Raji (cell line): ENCODE results near the gene KIRREL1.

Source experiments
- POLR2A ChIP-seq: IDR thresholded peaks from 2 replicates; pipeline ENCODE4 v1.6.1; 2011; ENCODE audit warnings: low read depth, low read length, control low read depth; ENCODE audit not compliant: insufficient read depth

The KIRREL1 gene

DNA sequence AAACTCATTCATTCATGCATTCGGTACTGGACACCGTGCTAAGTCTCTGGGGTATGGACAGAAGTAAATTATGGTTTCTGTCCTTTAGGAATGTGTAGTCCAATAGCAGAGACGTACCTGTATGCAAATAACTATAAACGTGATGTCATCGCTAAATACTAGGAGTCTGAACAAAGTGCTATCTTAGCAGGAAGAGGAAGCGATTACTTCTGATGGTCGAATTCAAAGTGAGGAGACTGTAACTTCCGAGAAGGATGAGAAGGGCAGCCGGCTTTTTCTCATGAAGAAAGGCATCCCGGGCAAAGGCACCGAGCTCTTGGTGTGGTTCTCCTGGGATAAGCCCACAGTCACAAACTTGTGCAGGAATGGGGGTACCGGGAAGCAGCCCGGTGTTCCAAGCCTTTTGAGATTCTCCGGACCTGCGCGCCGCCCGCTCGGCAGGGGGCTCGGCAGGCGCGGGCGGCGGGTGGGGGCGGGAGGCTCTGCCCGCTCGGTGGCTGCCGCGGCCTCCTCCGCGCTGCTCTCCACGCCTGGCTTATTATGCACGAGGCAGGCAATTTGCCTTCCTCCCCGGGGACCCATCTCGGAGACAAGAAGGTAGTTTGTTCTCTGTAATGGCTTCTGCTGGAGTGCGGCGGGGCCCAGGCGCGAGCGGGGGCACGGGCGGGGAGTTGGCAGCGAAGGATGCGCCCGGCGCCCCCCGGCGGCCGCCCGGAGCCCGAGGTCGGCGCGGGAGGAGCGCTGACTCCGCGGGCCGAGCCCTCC is 119.7 kb downstream of the KIRREL1 start:
- no peak for TF ChIP-seq POLR2A

DNA sequence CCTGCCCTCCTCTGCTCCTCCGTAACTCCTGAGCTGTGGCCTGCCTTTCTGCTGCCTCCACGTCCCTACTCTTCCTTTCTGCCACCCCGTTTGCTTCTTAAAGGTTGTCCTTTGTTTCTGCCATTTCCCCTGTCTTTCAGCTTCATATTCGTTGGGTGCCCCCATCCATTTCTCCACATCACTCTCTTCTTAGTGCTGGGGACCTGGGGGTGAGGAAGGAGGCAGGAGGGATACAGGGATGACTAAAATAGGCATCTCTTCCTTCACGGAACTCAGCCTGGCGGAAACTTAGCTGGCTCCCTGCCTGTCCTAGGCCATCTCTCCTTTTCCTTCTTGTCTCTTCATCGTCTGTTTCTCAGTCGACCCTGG is 120.3 kb downstream of the KIRREL1 start:
- TF ChIP-seq POLR2A: no peak

DNA sequence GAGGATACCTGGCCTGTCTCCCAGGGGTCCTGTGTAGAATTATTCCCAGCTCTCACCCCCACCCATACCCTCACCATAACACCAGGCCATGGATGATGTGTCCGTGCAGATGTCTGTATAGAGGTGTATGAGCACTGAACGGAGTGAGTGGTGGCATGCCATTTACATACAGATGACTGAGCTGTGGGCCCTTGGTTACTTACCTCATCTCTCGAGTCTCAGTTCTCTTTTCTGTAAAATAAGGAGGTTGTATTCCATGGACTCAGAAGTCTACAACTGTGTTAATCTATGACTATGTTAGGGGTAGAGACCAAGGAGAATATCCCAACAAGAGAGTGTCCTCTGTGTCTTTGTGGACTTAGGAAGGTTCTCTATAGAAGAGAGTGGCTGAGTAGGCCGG is 121.7 kb downstream of the KIRREL1 start:
- TF ChIP-seq POLR2A: no peak

DNA sequence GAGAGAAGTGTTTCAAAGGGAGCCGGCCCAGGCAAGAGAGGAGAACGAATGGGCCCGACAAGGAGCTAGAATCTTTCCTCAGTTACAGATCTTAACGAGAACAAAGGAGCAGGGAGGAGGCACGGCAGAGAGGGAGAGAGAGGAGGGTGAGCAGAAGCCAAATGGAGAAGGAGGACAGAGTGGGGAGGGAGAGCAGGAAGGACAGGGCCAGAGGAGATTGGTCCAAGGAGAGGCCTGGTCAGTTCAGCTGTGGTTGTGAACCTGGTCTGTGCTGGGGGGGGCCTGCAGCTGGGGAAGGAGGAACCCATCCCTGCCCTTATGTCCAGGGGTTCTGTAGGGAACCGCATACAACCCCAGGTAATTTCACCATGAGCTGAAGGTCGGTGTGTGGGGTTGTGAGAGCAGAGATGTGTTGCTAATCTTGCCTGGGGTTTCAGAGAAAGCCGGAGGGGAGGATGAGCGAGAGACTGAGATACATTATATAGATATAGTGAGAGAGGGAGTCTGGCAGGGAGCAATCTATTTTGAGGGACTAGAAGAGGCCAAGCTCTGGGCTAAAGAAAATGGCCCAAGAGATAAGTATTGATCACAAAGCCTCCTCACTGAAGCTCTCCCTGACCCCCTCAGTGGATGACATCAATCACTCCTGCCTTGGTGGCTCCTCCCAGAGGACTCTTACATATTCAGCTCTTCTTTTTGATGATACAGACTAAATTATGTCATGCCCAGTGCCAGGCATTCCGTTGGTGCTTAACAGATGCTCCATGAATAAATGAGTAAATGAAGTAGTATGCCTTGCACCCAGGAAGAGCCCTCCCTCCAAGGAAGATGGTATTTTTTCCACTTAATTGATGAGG is 123.1 kb downstream of the KIRREL1 start:
- no peak for TF ChIP-seq POLR2A

DNA sequence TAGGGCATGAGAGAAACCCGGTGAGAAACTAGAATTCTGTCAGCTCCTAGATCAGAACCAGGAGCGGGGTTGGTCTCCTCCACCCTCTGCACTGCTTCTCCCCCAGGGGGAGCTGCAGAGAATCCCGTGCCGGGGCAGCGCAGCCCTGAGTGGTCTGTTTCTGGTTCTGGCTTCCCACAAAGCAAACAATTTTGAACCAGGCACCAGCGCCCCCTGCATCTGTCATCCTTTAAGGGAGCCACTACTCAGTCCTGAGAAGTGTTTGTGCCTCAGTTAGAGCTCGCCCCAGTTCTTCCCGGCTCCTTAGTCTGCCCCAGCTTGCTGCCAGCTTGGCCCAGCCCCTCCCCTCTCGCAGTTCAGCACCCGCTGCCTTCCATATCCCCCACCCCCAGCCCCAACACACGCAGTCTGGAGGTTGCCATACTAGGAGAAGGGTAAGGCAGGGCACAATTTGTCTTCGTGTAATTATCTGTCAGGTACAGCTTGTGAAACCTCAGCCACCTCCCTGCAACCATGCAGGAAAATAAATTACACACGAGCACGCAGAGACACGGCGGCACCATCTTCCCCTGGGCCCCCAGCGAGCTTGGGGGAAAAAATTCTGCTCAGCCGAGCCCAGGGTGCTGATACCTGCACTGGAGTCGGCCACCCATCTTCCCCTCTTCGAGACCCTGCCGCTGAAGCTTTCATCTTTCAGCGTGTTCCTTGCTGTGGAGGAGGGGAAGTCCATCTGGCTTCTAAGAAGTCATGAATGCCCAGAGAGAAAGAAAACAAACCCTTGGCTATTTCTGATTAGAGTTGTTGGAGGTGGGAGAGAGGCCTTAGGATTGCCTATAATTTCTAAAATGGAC is 124.6 kb downstream of the KIRREL1 start:
- TF ChIP-seq POLR2A: no peak

DNA sequence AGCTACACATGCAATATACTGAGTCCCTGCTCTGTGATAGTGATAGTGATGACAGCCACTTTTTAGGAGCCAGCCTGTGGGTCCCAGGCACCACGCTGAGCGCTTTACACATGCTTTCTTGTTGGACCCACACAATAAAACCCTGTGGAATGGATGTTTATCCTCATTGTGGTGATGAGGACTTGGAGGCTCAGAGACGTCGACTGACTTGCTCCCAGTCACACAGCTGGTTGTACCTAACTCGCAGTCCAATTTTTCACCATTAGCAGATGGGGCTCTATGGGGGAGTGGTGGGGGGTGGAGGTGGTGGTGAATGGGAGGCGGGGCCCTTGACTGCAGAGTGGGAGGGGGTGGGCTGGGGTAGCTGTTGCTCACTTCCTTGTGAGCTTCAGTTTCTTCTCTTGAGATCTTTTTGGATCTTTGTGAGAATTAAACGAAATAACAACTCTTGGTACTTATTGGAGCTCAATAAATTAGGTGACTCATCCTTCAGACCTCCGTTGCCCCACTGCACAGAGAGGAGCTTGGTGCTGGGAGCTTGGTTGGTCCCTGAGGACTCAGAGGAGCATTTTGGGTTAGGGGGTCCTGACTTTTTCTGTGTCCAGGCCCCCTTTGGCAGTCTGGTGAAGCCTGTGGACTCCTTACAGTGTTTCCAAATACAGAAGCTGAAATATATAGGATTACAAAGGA is 125.4 kb downstream of the KIRREL1 start:
- TF ChIP-seq POLR2A: no peak

DNA sequence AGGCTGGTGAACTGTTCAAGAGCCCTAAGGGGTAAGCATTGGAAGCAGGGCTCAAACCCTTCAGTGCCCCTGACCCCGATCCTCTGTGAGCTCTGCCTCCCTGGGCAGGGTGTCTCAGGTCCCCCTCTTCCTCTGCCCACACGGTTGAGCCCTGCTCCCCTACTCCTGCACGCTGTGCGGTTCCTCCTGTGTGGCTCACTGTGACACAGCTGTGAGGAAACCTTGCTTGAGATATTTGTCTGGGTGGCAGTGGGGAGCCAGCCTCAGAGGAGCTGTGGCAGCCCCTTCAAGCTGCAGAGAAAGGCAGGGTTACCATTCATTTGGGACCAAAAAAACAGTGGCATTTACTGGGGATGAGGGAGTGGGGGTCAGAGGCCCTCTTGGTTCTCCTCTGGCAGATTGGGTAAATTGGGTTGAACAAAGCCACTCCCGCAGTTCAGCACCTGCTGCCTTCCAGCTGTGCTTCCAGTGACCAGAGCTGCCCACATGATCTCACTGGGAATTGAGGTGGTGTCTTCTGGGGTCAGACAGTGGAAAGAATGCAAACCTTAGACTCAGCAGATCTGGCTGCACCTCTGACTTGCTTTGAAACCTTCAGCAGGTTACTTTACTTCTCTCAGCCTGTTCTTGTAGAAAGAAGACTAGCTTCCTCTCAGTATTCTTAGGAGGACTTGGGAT is 126.7 kb downstream of the KIRREL1 start:
- TF ChIP-seq POLR2A: no peak

DNA sequence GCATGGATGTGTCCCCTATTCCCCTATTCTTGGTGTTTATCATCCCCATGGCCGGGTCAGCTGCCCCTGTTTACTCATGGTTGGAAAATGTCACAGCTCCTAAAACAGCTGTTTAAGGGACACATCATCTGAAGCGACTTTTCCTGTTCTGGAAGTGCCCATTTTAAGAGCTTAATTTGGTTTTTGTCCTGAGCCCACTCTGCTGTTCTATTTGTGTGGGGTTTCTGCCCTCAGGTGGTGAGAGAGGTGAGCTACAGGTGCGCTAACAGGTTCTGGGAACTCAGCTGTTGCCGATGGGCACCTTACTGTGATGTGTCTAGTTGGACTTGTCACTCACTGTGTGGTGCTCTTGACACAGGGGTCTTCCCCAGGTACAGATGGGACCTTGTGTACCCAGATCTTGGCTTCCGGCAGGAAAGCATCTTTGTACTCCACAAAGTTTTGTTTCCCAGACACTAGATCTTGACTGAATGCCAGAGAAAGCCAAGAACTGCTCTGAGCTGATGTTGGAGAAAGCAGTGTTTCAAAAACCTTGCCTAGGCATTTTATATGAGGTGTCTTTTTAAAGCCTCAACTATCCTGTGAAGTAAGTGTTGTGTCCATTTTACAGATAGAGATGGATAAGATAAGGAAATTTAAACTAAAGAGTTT is 128.3 kb downstream of the KIRREL1 start:
- no peak for TF ChIP-seq POLR2A

DNA sequence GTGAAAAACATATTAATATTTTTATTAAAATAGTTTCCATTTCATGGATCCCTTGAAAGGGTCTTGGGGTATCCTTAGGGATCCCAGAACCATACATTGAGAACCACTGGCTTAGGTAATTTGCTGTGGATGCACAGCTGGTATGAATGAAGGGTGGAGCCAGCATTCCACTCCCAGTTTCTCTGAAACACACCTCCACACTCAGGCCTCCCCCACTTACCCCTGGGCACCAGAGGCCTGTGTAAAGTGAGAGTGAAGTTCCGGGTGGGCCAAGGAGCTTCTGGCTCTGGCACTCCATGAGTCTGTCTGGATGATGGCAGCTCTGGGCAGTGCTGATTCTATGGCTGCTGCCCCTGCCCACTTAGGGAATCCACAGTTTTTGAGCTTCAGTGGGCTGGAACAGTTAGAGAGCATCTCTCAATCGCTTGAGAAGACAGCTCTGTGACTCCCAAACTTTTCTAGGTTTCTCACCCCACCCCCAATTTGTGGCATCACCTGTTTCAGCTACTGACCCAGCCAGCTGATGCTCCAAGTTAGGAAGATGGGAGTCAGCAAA is 129.5 kb downstream of the KIRREL1 start:
- TF ChIP-seq POLR2A: no peak

DNA sequence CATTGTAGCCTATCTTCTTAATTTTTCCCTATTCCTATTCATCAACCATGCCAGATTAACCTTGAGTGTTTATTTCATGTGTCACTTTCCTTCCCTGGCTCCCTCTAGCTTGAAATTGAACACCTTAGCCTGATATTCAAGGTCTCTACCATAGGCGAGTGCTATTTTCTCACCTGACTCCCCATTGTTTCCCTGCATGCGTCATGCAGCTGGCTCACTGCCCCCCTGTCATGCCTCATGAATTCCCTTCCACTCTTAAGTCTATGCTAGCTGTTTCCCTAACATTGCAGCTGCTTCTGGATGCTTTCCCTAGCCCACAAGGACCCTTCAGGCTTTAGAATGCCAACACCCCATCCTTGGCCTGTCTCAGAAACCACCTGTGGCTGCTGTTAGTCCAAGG is 130.6 kb downstream of the KIRREL1 start:
- TF ChIP-seq POLR2A: no peak

DNA sequence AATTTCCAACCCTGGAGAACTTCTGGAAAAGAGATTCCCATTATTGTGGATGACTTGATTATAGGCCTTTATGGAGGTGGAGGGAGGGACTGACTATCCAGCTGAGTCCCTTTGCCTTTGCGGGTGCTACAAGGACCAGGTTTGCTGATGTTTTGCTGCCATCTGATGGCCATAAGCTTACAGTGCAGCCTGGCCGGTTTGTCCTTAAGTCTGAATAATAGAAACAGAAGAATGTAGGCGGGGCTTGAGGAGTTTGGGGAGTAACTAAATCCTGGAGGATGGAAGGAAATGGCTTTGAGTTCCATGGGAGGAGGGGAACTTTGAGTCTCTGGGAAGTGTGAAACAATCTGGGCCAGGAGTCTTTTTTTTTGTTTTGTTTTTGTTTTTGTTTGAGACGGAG is 131.6 kb downstream of the KIRREL1 start:
- no peak for TF ChIP-seq POLR2A

DNA sequence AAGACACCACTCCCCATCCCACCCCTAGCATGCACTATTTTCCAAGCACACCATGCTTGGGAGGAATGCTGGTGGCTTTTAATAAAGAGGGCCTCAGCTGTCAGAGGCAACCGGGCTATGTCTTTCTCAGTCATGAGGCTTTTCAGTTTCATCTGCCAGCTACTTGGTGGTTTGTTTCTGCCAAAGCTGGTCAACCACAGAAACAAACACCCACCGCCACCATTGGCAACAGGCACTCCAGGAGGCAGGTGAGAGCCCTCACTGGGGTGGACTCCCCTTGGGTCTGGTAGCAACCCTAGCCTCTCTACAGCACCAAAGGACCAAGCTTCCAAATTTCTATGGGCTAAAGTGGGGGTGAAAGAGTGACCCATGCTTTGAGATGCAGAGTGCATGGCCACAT is 133.0 kb downstream of the KIRREL1 start:
- TF ChIP-seq POLR2A: no peak

DNA sequence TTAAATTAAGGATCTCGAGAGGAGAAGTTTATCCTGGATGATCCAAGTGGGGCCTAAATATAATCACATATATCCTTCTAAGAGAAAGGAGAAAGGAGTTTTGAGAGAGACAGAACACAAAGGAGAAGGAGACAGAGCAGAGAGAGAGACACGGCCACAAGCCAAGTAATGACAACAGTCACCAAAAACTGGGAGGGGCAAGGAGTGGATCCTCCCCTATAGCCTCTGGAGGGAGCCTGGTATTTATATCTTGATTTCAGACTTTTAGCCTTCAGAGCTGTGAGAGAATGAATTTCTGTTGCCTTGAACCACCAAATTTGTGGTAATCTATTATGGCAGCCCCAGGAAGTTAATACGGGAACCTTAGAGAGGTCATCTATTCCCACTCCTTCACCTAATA is 137.8 kb downstream of the KIRREL1 start:
- no peak for TF ChIP-seq POLR2A

DNA sequence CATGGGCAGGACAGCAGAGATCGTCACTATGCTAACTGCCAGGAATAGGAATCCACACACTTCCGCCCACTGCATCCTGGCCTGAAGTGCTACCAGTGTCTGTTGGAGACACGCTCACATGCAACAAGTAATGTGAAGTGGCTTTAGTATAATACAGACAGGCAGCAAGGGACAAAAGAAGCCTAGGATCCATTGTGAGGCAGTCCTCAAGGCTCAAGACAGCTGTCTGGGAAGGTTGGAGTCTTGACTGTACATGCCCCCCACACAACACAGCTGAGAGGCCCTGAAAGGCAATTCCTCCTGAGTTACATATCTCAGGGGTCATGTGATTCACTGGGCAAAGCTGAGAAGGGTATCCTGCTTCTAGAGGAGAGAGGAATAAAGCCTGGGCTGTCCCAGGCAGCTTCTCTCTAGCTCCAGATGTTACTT is 147.3 kb downstream of the KIRREL1 start:
- TF ChIP-seq POLR2A: no peak

DNA sequence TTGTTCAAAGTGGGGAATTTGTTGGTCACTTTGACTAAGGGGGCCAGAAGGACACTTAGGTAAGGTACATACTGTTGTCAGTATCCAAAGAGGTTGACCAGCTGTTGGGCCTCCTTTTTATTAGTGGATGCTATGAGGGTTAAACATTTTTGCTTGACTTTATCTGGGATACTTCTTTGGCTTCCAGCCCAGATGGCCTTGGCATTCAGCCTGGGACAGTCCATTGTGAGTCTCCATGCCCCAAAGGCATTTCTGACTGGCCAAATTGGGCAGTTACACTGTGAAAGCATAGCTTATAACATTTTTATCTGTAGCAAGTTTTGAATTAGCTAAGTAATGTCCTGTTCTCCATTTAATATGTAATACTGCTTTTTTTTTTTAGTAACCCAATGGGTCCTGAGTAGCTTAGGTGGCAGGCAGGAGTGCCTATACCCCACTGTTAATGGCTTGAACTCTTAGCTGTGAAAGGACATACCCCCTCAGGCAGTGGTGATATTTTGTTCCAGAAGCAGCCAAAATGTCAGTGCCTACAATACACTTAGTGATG is 151.8 kb downstream of the KIRREL1 start:
- TF ChIP-seq POLR2A: no peak
